ENCODE data around the gene SMIM35. TPM values are rescaled to one million over a fixed set of nuclear protein-coding genes. Genes with fewer than 3 reads are reported as not detected.
"Not testable (repeated sequence)": the region's sequence is repeated elsewhere in the genome, so short reads cannot be mapped to it uniquely, and the experiment has no call there.

The SMIM35 gene
- polyA plus RNA-seq, 1 of the 3 experiments (the other 2 are of a cell fraction) = not detected

DNA sequence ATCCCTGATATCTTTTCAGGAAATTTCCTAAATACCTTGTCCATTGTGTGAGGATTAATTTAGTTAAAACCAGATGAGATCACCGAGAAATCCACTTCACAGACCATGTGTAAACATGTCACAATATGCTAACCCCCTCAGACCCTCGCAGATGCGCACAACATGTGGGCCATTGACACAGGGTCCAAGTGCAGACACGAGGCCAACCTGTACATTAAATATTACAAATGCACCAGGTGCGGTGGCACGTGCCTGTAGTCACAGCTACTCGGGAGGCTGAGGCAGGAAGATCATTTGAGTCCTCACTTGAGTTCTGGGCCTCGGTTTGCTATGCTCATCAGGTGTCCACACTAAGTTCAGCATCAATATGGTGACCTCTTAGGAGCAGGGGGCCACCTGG is 19.8 kb downstream of the SMIM35 start (continued):
- no peak for TF ChIP-seq RAD21 (IDR thresholded peaks at IDR 0.05; ENCODE audit: low read length)
- no peak for TF ChIP-seq FOXM1 (IDR thresholded peaks at IDR 0.05; ENCODE audit: low read depth)

DNA sequence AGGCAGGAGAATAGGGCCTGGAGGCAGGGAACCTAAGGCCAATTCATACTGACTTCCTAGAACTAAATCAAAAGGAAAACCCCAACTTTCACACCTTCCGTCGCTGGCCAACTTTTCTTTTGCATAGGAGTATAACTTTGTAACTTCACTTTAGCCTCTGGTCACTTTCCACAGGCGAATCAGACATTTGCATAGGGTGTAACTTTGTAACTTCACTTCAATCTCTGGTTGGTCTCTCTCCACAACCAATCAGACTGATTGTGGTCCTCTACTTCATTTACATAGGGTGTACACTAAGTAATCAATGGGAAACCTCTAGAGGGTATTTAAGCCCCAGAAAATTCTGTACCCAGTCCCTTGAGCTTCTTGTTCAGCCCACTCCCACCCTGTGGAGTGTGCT is 21.4 kb downstream of the SMIM35 start:
- H3K36me3 ChIP-seq (replicated peaks in 1 of 2; ENCODE audit: control insufficient read depth in 1 of 2, insufficient read depth in 2 of 2, low read length in 1 of 2) = no peaks in the 10 kb centered on the region
- no peak overlapping the region for H3K4me3 ChIP-seq (ENCODE audit: low read depth in 2 of 2, low read length in 1 of 2)
- H3K27me3 ChIP-seq (ENCODE audit: insufficient read depth) = no peaks in the 10 kb centered on the region; the same call in 1 of the 2 replicates
- no peaks in the 10 kb centered on the region for H4K20me1 ChIP-seq (ENCODE audit: insufficient read depth)
- ChIA-PET POLR2A (no interaction called here), CTCF (interaction anchor here (3.2 to 4.7 kb wide), 2 partner anchors 12 to 118 kb away, joined by 11 to 24 read pairs; no protein-coding TSS in a partner anchor)
- H3K9me3 ChIP-seq = no peaks in the 10 kb centered on the region
- no peak for DNase-seq
- H3K79me2 ChIP-seq (ENCODE audit: insufficient read depth) = no peaks in the 10 kb centered on the region
- H3K27ac ChIP-seq (ENCODE audit: low read depth in 2 of 2, low read length in 1 of 2) = no peak overlapping the region
- no peak overlapping the region for H2AFZ ChIP-seq (ENCODE audit: low read depth)
- H3K4me2 ChIP-seq = no peak overlapping the region
- no peaks in the 10 kb centered on the region for H3K9me2 ChIP-seq
- no peaks in the 10 kb centered on the region for H3K4me1 ChIP-seq (ENCODE audit: control insufficient read depth in 1 of 2, insufficient read depth in 2 of 2, low read depth in 1 of 2, low read length in 1 of 2)
- TF ChIP-seq MXI1 (IDR thresholded peaks at IDR 0.05; ENCODE audit: low read depth, low read length) (no peak), TCF12 (IDR thresholded peaks at IDR 0.05) (no peak), FOXM1 (IDR thresholded peaks at IDR 0.05; ENCODE audit: low read depth) (no peak), GATA2 (CRISPR knock-in tag; IDR thresholded peaks at IDR 0.05) (no peak)
- H3F3A ChIP-seq (replicated peaks; ENCODE audit: insufficient read depth) = no peaks in the 10 kb centered on the region
- WGBS (ENCODE audit: low lambda C conversion rate) = 56% methylated on average over 3 of the region's 3 CpGs
- H3K9ac ChIP-seq = no peak overlapping the region

DNA sequence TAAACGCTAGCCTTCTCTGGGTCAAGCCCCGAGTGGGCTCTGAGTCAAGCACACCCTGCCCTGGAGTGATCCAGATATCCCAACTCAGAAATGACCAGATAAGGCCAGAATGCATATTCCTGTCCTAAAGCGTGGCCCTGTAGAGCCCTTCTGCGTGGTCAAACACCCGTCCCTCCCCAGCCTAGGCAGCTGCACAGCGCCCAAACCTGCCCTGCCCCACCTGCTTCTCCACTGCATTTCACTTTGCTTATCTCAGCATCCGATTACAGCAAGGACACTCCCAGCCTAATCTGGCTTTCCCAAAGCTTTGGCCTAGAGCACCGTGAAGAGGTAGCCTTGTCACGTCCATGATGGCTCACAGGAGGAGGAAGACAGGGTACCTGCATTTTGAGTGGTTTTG is 21.8 kb downstream of the SMIM35 start:
- CTCF ChIA-PET = interaction anchor here (0.9 to 4.7 kb wide), 3 partner anchors 10 to 118 kb away, joined by 3 to 24 read pairs (median 11); no protein-coding TSS in a partner anchor
- Histone ChIP-seq H3K27me3 (ENCODE audit: insufficient read depth) (no peaks in the 10 kb centered on the region; the same call in 1 of the 2 replicates), H3K9ac (no peak overlapping the region), H3K4me1 (ENCODE audit: control insufficient read depth in 1 of 2, insufficient read depth in 2 of 2, low read depth in 1 of 2, low read length in 1 of 2) (no peaks in the 10 kb centered on the region), H2AFZ (ENCODE audit: low read depth) (no peak overlapping the region), H3F3A (replicated peaks; ENCODE audit: insufficient read depth) (no peaks in the 10 kb centered on the region), H3K79me2 (ENCODE audit: insufficient read depth) (no peaks in the 10 kb centered on the region), H3K9me2 (no peaks in the 10 kb centered on the region), H3K4me3 (ENCODE audit: low read depth in 2 of 2, low read length in 1 of 2) (no peak overlapping the region), H3K27ac (ENCODE audit: low read depth in 2 of 2, low read length in 1 of 2) (no peak overlapping the region), H3K36me3 (replicated peaks in 1 of 2; ENCODE audit: control insufficient read depth in 1 of 2, insufficient read depth in 2 of 2, low read length in 1 of 2) (no peaks in the 10 kb centered on the region), H3K9me3 (no peaks in the 10 kb centered on the region), H4K20me1 (ENCODE audit: insufficient read depth) (no peaks in the 10 kb centered on the region), H3K4me2 (no peak overlapping the region)
- DNase-seq = no peak
- WGBS (ENCODE audit: low lambda C conversion rate) = 58% methylated on average over 8 of the region's 9 CpGs
- POLR2A ChIA-PET = no interaction called here
- no peak for TF ChIP-seq NFIC (IDR thresholded peaks at IDR 0.05; ENCODE audit: borderline replicate concordance)
- TF ChIP-seq, protein P1, sequence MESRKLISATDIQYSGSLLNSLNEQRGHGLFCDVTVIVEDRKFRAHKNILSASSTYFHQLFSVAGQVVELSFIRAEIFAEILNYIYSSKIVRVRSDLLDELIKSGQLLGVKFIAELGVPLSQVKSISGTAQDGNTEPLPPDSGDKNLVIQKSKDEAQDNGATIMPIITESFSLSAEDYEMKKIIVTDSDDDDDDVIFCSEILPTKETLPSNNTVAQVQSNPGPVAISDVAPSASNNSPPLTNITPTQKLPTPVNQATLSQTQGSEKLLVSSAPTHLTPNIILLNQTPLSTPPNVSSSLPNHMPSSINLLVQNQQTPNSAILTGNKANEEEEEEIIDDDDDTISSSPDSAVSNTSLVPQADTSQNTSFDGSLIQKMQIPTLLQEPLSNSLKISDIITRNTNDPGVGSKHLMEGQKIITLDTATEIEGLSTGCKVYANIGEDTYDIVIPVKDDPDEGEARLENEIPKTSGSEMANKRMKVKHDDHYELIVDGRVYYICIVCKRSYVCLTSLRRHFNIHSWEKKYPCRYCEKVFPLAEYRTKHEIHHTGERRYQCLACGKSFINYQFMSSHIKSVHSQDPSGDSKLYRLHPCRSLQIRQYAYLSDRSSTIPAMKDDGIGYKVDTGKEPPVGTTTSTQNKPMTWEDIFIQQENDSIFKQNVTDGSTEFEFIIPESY (IDR thresholded peaks at IDR 0.05; ENCODE audit: borderline replicate concordance, low read depth) = no peak
- no peak for TF ChIP-seq JUND (IDR thresholded peaks at IDR 0.05)

DNA sequence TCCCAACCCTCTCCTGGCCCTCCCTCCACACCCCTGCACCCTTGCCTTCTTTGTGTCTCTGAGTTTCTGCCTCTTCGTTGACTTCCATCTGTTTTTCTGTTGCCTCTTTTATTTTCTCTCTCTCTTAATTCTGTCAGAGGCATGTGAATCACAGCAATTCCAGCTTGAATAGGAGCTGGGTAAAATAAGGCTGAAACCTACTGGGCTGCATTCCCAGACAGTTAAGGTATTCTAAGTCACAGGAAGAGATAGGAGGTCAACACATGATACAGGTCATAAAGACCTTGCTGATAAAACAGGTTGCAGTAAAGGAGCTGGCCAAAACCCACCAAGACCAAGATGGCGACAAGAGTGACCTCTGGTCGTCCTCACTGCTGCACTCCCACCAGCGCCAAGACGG is 24.1 kb downstream of the SMIM35 start:
- H3K9me2 ChIP-seq; H3K4me1 ChIP-seq (ENCODE audit: control insufficient read depth in 1 of 2, insufficient read depth in 2 of 2, low read depth in 1 of 2, low read length in 1 of 2); H3K9ac ChIP-seq; H3K36me3 ChIP-seq (replicated peaks in 1 of 2; ENCODE audit: control insufficient read depth in 1 of 2, insufficient read depth in 2 of 2, low read length in 1 of 2); H3K4me2 ChIP-seq; H3K9me3 ChIP-seq; H3K27me3 ChIP-seq (ENCODE audit: insufficient read depth); H4K20me1 ChIP-seq (ENCODE audit: insufficient read depth); H3K4me3 ChIP-seq (ENCODE audit: low read depth in 2 of 2, low read length in 1 of 2); H3K27ac ChIP-seq (ENCODE audit: low read depth in 2 of 2, low read length in 1 of 2); H3F3A ChIP-seq (replicated peaks; ENCODE audit: insufficient read depth); DNase-seq; H3K79me2 ChIP-seq (ENCODE audit: insufficient read depth); H2AFZ ChIP-seq (ENCODE audit: low read depth); POLR2A ChIA-PET: not testable (repeated sequence)
- CTCF ChIA-PET = interaction anchor here (0.9 to 4.7 kb wide), 2 partner anchors 9 to 218 kb away, joined by 3 to 24 read pairs; no protein-coding TSS in a partner anchor
- 35% methylated on average over 5 of the region's 5 CpGs for WGBS (ENCODE audit: low lambda C conversion rate)

DNA sequence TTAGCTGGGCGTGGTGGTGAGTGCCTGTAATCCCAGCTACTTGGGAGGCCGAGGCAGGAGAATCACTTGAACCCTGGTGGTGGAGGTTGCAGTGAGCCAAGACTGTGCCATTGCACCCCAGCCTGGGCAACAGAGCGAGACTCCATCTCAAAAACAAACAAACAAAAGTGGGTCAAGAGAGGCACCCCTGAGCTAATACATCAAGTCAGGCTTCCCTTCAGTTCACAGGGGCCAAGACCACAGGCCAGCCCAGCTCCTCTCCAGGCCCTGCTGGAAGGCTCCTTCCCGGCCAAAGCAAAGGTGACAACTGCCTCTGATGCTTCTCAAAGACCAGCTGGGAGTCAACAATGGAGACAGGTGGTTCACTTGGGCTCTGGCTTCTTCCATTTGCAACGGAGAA is 24.6 kb downstream of the SMIM35 start:
- H3K9me3 ChIP-seq; DNase-seq; H3F3A ChIP-seq (replicated peaks; ENCODE audit: insufficient read depth); H3K36me3 ChIP-seq (replicated peaks in 1 of 2; ENCODE audit: control insufficient read depth in 1 of 2, insufficient read depth in 2 of 2, low read length in 1 of 2); POLR2A ChIA-PET; H3K27me3 ChIP-seq (ENCODE audit: insufficient read depth); H3K9me2 ChIP-seq; H2AFZ ChIP-seq (ENCODE audit: low read depth); H3K4me1 ChIP-seq (ENCODE audit: control insufficient read depth in 1 of 2, insufficient read depth in 2 of 2, low read depth in 1 of 2, low read length in 1 of 2); H3K4me3 ChIP-seq (ENCODE audit: low read depth in 2 of 2, low read length in 1 of 2); H4K20me1 ChIP-seq (ENCODE audit: insufficient read depth); H3K79me2 ChIP-seq (ENCODE audit: insufficient read depth); H3K27ac ChIP-seq (ENCODE audit: low read depth in 2 of 2, low read length in 1 of 2); H3K4me2 ChIP-seq; H3K9ac ChIP-seq: not testable (repeated sequence)
- CTCF ChIA-PET = interaction anchor here (0.9 to 4.7 kb wide), 2 partner anchors 9 to 218 kb away, joined by 3 to 24 read pairs; no protein-coding TSS in a partner anchor
- 20% methylated on average over 4 of the region's 5 CpGs for WGBS (ENCODE audit: low lambda C conversion rate)

Data from SK-N-SH (cell line).